EH (cell line): Measurements from ENCODE around the gene VWA1.
"Not testable (repeated sequence)": the region's sequence is repeated elsewhere in the genome, so short reads cannot be mapped to it uniquely, and the experiment has no call there.

ENCODE experiments used
- DNase-seq: peaks from one replicate; pipeline ENCODE4 v3.0.0-alpha.2; 2015; ENCODE audit warnings: low read depth

Gene VWA1

GRCh38 chr1:1485755-1486317 lies 50.3 kb downstream of the VWA1 start:
- DNase-seq, result not testable (repeated sequence)

GRCh38 chr1:1487701-1488100 lies 52.2 kb downstream of the VWA1 start:
- no peak for DNase-seq

GRCh38 chr1:1489231-1489630 lies 53.7 kb downstream of the VWA1 start:
- DNase-seq, result no peak

GRCh38 chr1:1489861-1490260 lies 54.4 kb downstream of the VWA1 start:
- no peak for DNase-seq

GRCh38 chr1:1490633-1491230 lies 55.2 kb downstream of the VWA1 start:
- no peak for DNase-seq

- no peak for DNase-seq
These were observed 56.1 kb downstream of the VWA1 start for GRCh38 chr1:1491601-1492000.
